ENCODE data around the gene STKLD1.

Gene STKLD1

DNA sequence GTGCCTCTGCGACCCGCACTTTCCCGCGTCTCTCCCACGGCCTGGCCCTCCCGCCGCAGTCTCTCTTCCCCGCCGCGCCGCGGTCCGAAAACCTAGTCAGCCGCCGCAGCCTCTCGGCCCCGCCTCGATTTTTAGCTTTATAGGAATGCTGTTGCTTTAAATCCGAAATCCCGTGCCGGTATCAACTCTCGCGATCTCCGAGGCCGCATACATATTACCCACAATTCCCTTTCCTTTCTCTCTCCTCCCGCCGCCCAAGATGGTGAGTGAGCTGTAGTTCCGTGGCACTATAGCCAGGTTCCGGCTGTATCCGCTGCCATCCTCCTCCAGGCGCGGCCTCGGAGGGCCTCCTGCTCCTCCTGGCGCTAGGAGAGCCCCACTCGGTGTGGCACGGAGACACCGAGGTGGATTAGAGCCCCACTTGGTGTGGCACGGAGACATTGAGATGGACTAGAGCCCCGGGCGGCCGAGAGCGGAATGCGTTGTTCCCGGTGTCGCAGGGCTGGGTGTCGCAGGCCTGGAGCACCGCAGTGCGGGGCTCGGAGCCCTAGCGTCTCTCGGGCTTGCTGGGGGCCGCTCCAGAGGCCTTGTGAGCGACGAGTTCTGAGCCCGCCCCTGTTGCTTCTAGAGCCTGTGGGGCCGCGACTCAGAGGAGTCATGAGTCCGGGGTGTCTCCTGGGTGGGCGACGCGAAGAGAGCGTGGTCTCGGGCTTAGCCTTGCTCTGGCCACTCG is 28.0 kb upstream of the STKLD1 start, which contains the start of the genes MED22 and RPL7A (continued):
- TF ChIP-seq, protein P1, sequence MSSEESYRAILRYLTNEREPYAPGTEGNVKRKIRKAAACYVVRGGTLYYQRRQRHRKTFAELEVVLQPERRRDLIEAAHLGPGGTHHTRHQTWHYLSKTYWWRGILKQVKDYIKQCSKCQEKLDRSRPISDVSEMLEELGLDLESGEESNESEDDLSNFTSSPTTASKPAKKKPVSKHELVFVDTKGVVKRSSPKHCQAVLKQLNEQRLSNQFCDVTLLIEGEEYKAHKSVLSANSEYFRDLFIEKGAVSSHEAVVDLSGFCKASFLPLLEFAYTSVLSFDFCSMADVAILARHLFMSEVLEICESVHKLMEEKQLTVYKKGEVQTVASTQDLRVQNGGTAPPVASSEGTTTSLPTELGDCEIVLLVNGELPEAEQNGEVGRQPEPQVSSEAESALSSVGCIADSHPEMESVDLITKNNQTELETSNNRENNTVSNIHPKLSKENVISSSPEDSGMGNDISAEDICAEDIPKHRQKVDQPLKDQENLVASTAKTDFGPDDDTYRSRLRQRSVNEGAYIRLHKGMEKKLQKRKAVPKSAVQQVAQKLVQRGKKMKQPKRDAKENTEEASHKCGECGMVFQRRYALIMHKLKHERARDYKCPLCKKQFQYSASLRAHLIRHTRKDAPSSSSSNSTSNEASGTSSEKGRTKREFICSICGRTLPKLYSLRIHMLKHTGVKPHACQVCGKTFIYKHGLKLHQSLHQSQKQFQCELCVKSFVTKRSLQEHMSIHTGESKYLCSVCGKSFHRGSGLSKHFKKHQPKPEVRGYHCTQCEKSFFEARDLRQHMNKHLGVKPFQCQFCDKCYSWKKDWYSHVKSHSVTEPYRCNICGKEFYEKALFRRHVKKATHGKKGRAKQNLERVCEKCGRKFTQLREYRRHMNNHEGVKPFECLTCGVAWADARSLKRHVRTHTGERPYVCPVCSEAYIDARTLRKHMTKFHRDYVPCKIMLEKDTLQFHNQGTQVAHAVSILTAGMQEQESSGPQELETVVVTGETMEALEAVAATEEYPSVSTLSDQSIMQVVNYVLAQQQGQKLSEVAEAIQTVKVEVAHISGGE (tag by site-specific recombination; conservative IDR thresholded peaks at IDR 0.05; ENCODE audit: low read depth) = peak; percentile 61
- TF ChIP-seq ZNF114 (tag by site-specific recombination; IDR thresholded peaks at IDR 0.05) = no peak
- TF ChIP-seq, protein P2, sequence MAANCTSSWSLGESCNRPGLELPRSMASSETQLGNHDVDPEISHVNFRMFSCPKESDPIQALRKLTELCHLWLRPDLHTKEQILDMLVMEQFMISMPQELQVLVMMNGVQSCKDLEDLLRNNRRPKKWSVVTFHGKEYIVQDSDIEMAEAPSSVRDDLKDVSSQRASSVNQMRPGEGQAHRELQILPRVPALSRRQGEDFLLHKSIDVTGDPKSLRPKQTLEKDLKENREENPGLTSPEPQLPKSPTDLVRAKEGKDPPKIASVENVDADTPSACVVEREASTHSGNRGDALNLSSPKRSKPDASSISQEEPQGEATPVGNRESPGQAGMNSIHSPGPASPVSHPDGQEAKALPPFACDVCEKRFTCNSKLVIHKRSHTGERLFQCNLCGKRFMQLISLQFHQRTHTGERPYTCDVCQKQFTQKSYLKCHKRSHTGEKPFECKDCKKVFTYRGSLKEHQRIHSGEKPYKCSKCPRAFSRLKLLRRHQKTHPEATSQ (tag by site-specific recombination; IDR thresholded peaks at IDR 0.05) = 0 out of 2 replicates have a peak, but pooled peaks have one; percentile 37
- 0 out of 2 replicates have a peak, but pooled peaks have one; percentile 48 for TF ChIP-seq ZNF610 (tag by site-specific recombination; IDR thresholded peaks at IDR 0.05; ENCODE audit: borderline replicate concordance)
- no peak for TF ChIP-seq ZNF514 (tag by site-specific recombination; IDR thresholded peaks at IDR 0.05)
- no peak for TF ChIP-seq ZNF792 (tag by site-specific recombination; IDR thresholded peaks at IDR 0.05)
- peak; percentile 64 for TF ChIP-seq ZNF24 (tag by site-specific recombination; IDR thresholded peaks at IDR 0.05)
- TF ChIP-seq, protein P3, sequence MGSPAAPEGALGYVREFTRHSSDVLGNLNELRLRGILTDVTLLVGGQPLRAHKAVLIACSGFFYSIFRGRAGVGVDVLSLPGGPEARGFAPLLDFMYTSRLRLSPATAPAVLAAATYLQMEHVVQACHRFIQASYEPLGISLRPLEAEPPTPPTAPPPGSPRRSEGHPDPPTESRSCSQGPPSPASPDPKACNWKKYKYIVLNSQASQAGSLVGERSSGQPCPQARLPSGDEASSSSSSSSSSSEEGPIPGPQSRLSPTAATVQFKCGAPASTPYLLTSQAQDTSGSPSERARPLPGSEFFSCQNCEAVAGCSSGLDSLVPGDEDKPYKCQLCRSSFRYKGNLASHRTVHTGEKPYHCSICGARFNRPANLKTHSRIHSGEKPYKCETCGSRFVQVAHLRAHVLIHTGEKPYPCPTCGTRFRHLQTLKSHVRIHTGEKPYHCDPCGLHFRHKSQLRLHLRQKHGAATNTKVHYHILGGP (tag by site-specific recombination; IDR thresholded peaks at IDR 0.05) = no peak
- TF ChIP-seq ZSCAN16 (tag by site-specific recombination; IDR thresholded peaks at IDR 0.05) = no peak
- TF ChIP-seq, protein P4, sequence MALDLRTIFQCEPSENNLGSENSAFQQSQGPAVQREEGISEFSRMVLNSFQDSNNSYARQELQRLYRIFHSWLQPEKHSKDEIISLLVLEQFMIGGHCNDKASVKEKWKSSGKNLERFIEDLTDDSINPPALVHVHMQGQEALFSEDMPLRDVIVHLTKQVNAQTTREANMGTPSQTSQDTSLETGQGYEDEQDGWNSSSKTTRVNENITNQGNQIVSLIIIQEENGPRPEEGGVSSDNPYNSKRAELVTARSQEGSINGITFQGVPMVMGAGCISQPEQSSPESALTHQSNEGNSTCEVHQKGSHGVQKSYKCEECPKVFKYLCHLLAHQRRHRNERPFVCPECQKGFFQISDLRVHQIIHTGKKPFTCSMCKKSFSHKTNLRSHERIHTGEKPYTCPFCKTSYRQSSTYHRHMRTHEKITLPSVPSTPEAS (tag by site-specific recombination; IDR thresholded peaks at IDR 0.05) = peak; percentile 20; the same call in 1 of the 2 replicates
- TF ChIP-seq ZNF555 (tag by site-specific recombination; conservative IDR thresholded peaks at IDR 0.05) = no peak
- TF ChIP-seq, protein P5, sequence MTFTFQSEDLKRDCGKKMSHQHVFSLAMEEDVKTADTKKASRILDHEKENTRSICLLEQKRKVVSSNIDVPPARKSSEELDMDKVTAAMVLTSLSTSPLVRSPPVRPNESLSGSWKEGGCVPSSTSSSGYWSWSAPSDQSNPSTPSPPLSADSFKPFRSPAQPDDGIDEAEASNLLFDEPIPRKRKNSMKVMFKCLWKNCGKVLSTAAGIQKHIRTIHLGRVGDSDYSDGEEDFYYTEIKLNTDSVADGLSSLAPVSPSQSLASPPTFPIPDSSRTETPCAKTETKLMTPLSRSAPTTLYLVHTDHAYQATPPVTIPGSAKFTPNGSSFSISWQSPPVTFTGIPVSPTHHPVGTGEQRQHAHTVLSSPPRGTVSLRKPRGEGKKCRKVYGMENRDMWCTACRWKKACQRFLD (tag by site-specific recombination; IDR thresholded peaks at IDR 0.05) = no peak
- no peak for TF ChIP-seq HOXD13 (CRISPR knock-in tag; IDR thresholded peaks at IDR 0.05; ENCODE audit: borderline replicate concordance)
- no peak for TF ChIP-seq ZNF140 (tag by site-specific recombination; IDR thresholded peaks at IDR 0.05)
- TF ChIP-seq KLF10 (tag by site-specific recombination; IDR thresholded peaks at IDR 0.05) = 0 out of 2 replicates have a peak, but pooled peaks have one; percentile 71
- TF ChIP-seq, protein P6, sequence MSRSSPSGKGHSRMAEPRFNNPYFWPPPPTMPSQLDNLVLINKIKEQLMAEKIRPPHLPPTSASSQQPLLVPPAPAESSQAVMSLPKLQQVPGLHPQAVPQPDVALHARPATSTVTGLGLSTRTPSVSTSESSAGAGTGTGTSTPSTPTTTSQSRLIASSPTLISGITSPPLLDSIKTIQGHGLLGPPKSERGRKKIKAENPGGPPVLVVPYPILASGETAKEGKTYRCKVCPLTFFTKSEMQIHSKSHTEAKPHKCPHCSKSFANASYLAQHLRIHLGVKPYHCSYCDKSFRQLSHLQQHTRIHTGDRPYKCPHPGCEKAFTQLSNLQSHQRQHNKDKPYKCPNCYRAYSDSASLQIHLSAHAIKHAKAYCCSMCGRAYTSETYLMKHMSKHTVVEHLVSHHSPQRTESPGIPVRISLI (tag by site-specific recombination; IDR thresholded peaks at IDR 0.05) = no peak
- TF ChIP-seq ZNF76 (tag by site-specific recombination; IDR thresholded peaks at IDR 0.05; ENCODE audit: borderline replicate concordance, low read depth) = peak; percentile 97
- peak; percentile 82 for TF ChIP-seq KLF7 (tag by site-specific recombination; IDR thresholded peaks at IDR 0.05; ENCODE audit: borderline replicate concordance)
- TF ChIP-seq ZFP3 (tag by site-specific recombination; IDR thresholded peaks at IDR 0.05; ENCODE audit: low read depth) = no peak
- TF ChIP-seq ZNF354C (tag by site-specific recombination; IDR thresholded peaks at IDR 0.05; ENCODE audit: borderline replicate concordance, low read depth) = no peak
- TF ChIP-seq GLIS2 (tag by site-specific recombination; IDR thresholded peaks at IDR 0.05) = peak; percentile 27
- TF ChIP-seq ZNF266 (tag by site-specific recombination; IDR thresholded peaks at IDR 0.05; ENCODE audit: low read depth) = no peak
- 0 out of 2 replicates have a peak, but pooled peaks have one; percentile 66 for TF ChIP-seq ZNF600 (tag by site-specific recombination; IDR thresholded peaks at IDR 0.05)
- TF ChIP-seq ZSCAN30 (tag by site-specific recombination; IDR thresholded peaks at IDR 0.05) = peak; percentile 90
- peak; percentile 70 for TF ChIP-seq ZNF394 (tag by site-specific recombination; IDR thresholded peaks at IDR 0.05; ENCODE audit: borderline replicate concordance)
- TF ChIP-seq ZNF391 (tag by site-specific recombination; IDR thresholded peaks at IDR 0.05; ENCODE audit: borderline replicate concordance, low read depth) = peak; percentile 89
- peak; percentile 81; the same call in 1 of the 2 replicates for TF ChIP-seq ZFP37 (tag by site-specific recombination; IDR thresholded peaks at IDR 0.05)
